ENCODE results near the gene GLB1L2.

- TF ChIP-seq CTCF (conservative IDR thresholded peaks at IDR 0.05 in 1 of 2, IDR thresholded peaks at IDR 0.05 in 1 of 2; ENCODE audit: low read depth in 1 of 2, low read length in 2 of 2) (no peak), EZH2 (IDR thresholded peaks at IDR 0.05; ENCODE audit: low read length, missing control alignments) (no peak)
Observed at GRCh38 chr11:134338654-134339053, 6.9 kb downstream of the GLB1L2 start.
